HCT116 (cell line): ENCODE data around the gene TCF7L2. TPM values are rescaled to one million over a fixed set of nuclear protein-coding genes. Genes with fewer than 3 reads are reported as not detected.

Source experiments
- ATAC-seq: fragments of 200-7000 bp; cut with Tn5 transposase; 2 replicates; pipeline ENCODE4 v1.9.1; 2020; ENCODE audit warnings: mild to moderate bottlenecking, moderate library complexity
- BruUV-seq: library from RNA; stranded (reverse); fragments of 400-500 nt; replicated peaks from 2 replicates; lab custom pipeline; 2021; lab: Mats Ljungman, UMichigan
- CTCF ChIA-PET: fragments of 300-600 bp; sonication (Branson Sonifier 250); formaldehyde crosslinking; loops from one replicate; lab custom pipeline; 2021; ENCODE audit warnings: antibody characterized with exemption; lab: Charles Lee
- POLR2A ChIA-PET: fragments of 300-600, 350-600 bp; sonication (Branson Sonifier 250); formaldehyde crosslinking; loops from one replicate; lab custom pipeline; 2021; ENCODE audit warnings: antibody characterized with exemption; lab: Charles Lee
- RAD21 ChIA-PET, 2 experiments: fragments of 300-600 bp; sonication (Branson Sonifier 250); formaldehyde crosslinking; loops; one replicate each; lab custom pipeline; 2023; ENCODE audit warnings: low total read pairs in 2 of 2; ENCODE audit not compliant: uncharacterized antibody in 2 of 2, unreplicated experiment in 2 of 2, low non-redundant PET in 1 of 2; lab: Charles Lee
- DNase-seq: peaks from one replicate; pipeline ENCODE4 v3.0.0-alpha.2; 2010; ENCODE audit warnings: low read depth, low spot score
- H2AFZ ChIP-seq: fragments of 200-600 bp; shearing (Covaris generic), sonication (generic); 2 replicates; pipeline ENCODE4 v1.6.1; 2017; ENCODE audit warnings: low read depth, mixed run types, mixed read lengths, antibody characterized with exemption, low read length; ENCODE audit not compliant: poor library complexity, severe bottlenecking
- H3K27ac ChIP-seq: 2 replicates; pipeline ENCODE4 v1.5.1; 2012; ENCODE audit warnings: low read depth, low read length
- H3K27me3 ChIP-seq: fragments of 200-600 bp; sonication (generic); 2 replicates; pipeline ENCODE4 v1.6.1; 2016; ENCODE audit warnings: mixed run types, low read length, mixed read lengths; ENCODE audit not compliant: insufficient read depth
- H3K36me3 ChIP-seq, 2 experiments: fragments of 200-500 bp in 1 of 2; fragments of 200-600 bp in 1 of 2; sonication (Bioruptor generic) in 1 of 2; sonication (generic) in 1 of 2; 2 replicates each; pipeline versions ENCODE4 v1.5.1 to v1.6.1; 2014 to 2016; ENCODE audit warnings: low read length in 2 of 2, inconsistent platforms in 1 of 2, mixed read lengths in 1 of 2, mixed run types in 1 of 2; ENCODE audit not compliant: insufficient read depth in 2 of 2, control insufficient read depth in 1 of 2
- H3K4me1 ChIP-seq, 2 experiments: fragments of 200-600 bp in 1 of 2; sonication (generic) in 1 of 2; 2 replicates each; pipeline versions ENCODE4 v1.5.1 to v1.6.1; 2012 to 2017; ENCODE audit warnings: low read length in 2 of 2, inconsistent platforms in 1 of 2, mild to moderate bottlenecking in 1 of 2, mixed read lengths in 1 of 2, mixed run types in 1 of 2, moderate library complexity in 1 of 2; ENCODE audit not compliant: insufficient read depth in 2 of 2, control insufficient read depth in 1 of 2
- H3K4me2 ChIP-seq: fragments of 200-600 bp; sonication (generic); 2 replicates; pipeline ENCODE4 v1.6.1; 2017; ENCODE audit warnings: mixed run types, low read length, mixed read lengths
- H3K4me3 ChIP-seq, 2 experiments: fragments of 200-600 bp in 1 of 2; sonication (generic) in 1 of 2; replicated peaks in 1 of 2; 2 replicates each; pipeline ENCODE4 v1.5.1; 2011 to 2016; ENCODE audit warnings: low read length in 2 of 2, control low read depth in 1 of 2, low read depth in 1 of 2, mild to moderate bottlenecking in 1 of 2, mixed read lengths in 1 of 2, mixed run types in 1 of 2
- H3K79me2 ChIP-seq: fragments of 200-600 bp; sonication (generic); 2 replicates; pipeline ENCODE4 v1.6.1; 2017; ENCODE audit warnings: mild to moderate bottlenecking, mixed run types, low read length, moderate library complexity, mixed read lengths; ENCODE audit not compliant: insufficient read depth
- H3K9ac ChIP-seq: fragments of 200-600 bp; sonication (generic); 2 replicates; pipeline ENCODE4 v1.6.1; 2016; ENCODE audit warnings: low read length, mixed read lengths
- H3K9me2 ChIP-seq: fragments of 200-600 bp; sonication (generic), shearing (Covaris generic); 2 replicates; pipeline ENCODE4 v1.6.1; 2017; ENCODE audit warnings: mixed run types, mild to moderate bottlenecking, moderate library complexity; ENCODE audit not compliant: insufficient read depth
- H3K9me3 ChIP-seq, 2 experiments: fragments of 200-500 bp in 1 of 2; fragments of 200-600 bp in 1 of 2; sonication (Bioruptor generic) in 1 of 2; sonication (generic) in 1 of 2; 2 replicates each; pipeline ENCODE4 v1.6.1; 2014 to 2017; ENCODE audit warnings: low read length in 2 of 2, mixed read lengths in 2 of 2, inconsistent platforms in 1 of 2, low read depth in 1 of 2, mild to moderate bottlenecking in 1 of 2, mixed run types in 1 of 2, moderate library complexity in 1 of 2; ENCODE audit not compliant: control insufficient read depth in 1 of 2, insufficient read depth in 1 of 2
- H4K20me1 ChIP-seq: fragments of 200-600 bp; sonication (generic), shearing (Covaris generic); 2 replicates; pipeline ENCODE4 v1.6.1; 2017; ENCODE audit warnings: mixed run types, mild to moderate bottlenecking, moderate library complexity; ENCODE audit not compliant: insufficient read depth
- CEBPB ChIP-seq: IDR thresholded peaks from 2 replicates; pipeline ENCODE4 v1.6.1; 2012; ENCODE audit warnings: low read depth
- EZH2phosphoT487 ChIP-seq: fragments of 200-600 bp; IDR thresholded peaks from 2 replicates; pipeline ENCODE4 v1.6.1; 2018; ENCODE audit warnings: antibody characterized with exemption, borderline replicate concordance
- JUND ChIP-seq: IDR thresholded peaks from 2 replicates; pipeline ENCODE4 v1.6.1; 2012
- RAD21 ChIP-seq: IDR thresholded peaks from 2 replicates; pipeline ENCODE4 v1.6.1; 2012; ENCODE audit warnings: low read depth, mild to moderate bottlenecking
- SRF ChIP-seq: IDR thresholded peaks from 2 replicates; pipeline ENCODE4 v1.6.1; 2012; ENCODE audit warnings: low read depth
- YY1 ChIP-seq: IDR thresholded peaks from 2 replicates; pipeline ENCODE4 v1.6.1; 2011; ENCODE audit warnings: low read length, low read depth, moderate library complexity, mild to moderate bottlenecking; ENCODE audit not compliant: insufficient replicate concordance; ENCODE audit errors: extremely low read depth
- intact Hi-C: fragments of 100-400 bp; cut with micrococcal nuclease; formaldehyde crosslinking; loops from 2 replicates; pipeline ENCODE4 v1.10.0; 2022
- total RNA-seq: library from RNA; stranded (reverse); gene quantifications from one replicate; pipeline ENCODE4 v1.2.1, GENCODE V29; 2021; ENCODE audit not compliant: unreplicated experiment
- TF ChIP-seq, protein P1 (sequence below): IDR thresholded peaks from 2 replicates; pipeline ENCODE4 v1.6.1; 2011; ENCODE audit warnings: mild to moderate bottlenecking, low read length, moderate library complexity; ENCODE audit not compliant: insufficient replicate concordance; ENCODE audit errors: extremely low read depth
- TF ChIP-seq, protein P2 (sequence below): IDR thresholded peaks from 2 replicates; pipeline ENCODE4 v1.6.1; 2012
- TF ChIP-seq, protein P3 (sequence below), 3 experiments: fragments of 200-600 bp in 1 of 3; sonication (generic) in 1 of 3; IDR thresholded peaks in 2 of 3; conservative IDR thresholded peaks in 1 of 3; 2 replicates each; pipeline ENCODE4 v1.5.1; 2012 to 2017; ENCODE audit warnings: low read depth in 2 of 3, low read length in 2 of 3, antibody characterized with exemption in 1 of 3, borderline replicate concordance in 1 of 3, control low read depth in 1 of 3, mild to moderate bottlenecking in 1 of 3, mixed read lengths in 1 of 3, mixed run types in 1 of 3, moderate library complexity in 1 of 3; ENCODE audit not compliant: insufficient read depth in 1 of 3

The TCF7L2 gene
- total RNA-seq, 1 experiment from 2014 or later, result 164 TPM

GRCh38 chr10:113160641-113161040 is 210.6 kb downstream of the TCF7L2 start:
- Histone ChIP-seq H3K4me2 (no peak overlapping the region), H3K36me3 (peaks cover 68 to 83% of the 10 kb centered on the region in 2 experiments), H4K20me1 (peaks cover 5% of the 10 kb centered on the region; the same call in 1 of the 2 replicates), H3K27me3 (no peaks in the 10 kb centered on the region), H3K9ac (no peak overlapping the region), H3K9me3 (no peaks in the 10 kb centered on the region), H3K4me1 (no peaks in the 10 kb centered on the region), H2AFZ (no peak overlapping the region), H3K27ac (no peak overlapping the region), H3K79me2 (peaks cover 6% of the 10 kb centered on the region; the same call in 1 of the 2 replicates), H3K4me3 (no peak overlapping the region), H3K9me2 (no peaks in the 10 kb centered on the region)
- TF ChIP-seq, protein P1, sequence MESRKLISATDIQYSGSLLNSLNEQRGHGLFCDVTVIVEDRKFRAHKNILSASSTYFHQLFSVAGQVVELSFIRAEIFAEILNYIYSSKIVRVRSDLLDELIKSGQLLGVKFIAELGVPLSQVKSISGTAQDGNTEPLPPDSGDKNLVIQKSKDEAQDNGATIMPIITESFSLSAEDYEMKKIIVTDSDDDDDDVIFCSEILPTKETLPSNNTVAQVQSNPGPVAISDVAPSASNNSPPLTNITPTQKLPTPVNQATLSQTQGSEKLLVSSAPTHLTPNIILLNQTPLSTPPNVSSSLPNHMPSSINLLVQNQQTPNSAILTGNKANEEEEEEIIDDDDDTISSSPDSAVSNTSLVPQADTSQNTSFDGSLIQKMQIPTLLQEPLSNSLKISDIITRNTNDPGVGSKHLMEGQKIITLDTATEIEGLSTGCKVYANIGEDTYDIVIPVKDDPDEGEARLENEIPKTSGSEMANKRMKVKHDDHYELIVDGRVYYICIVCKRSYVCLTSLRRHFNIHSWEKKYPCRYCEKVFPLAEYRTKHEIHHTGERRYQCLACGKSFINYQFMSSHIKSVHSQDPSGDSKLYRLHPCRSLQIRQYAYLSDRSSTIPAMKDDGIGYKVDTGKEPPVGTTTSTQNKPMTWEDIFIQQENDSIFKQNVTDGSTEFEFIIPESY, result no peak
- TF ChIP-seq, protein P2, sequence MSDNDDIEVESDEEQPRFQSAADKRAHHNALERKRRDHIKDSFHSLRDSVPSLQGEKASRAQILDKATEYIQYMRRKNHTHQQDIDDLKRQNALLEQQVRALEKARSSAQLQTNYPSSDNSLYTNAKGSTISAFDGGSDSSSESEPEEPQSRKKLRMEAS, result no peak
- TF ChIP-seq YY1 (no peak), CEBPB (no peak), JUND (no peak), EZH2phosphoT487 (no peak), RAD21 (no peak), SRF (no peak)
- TF ChIP-seq, protein P3, sequence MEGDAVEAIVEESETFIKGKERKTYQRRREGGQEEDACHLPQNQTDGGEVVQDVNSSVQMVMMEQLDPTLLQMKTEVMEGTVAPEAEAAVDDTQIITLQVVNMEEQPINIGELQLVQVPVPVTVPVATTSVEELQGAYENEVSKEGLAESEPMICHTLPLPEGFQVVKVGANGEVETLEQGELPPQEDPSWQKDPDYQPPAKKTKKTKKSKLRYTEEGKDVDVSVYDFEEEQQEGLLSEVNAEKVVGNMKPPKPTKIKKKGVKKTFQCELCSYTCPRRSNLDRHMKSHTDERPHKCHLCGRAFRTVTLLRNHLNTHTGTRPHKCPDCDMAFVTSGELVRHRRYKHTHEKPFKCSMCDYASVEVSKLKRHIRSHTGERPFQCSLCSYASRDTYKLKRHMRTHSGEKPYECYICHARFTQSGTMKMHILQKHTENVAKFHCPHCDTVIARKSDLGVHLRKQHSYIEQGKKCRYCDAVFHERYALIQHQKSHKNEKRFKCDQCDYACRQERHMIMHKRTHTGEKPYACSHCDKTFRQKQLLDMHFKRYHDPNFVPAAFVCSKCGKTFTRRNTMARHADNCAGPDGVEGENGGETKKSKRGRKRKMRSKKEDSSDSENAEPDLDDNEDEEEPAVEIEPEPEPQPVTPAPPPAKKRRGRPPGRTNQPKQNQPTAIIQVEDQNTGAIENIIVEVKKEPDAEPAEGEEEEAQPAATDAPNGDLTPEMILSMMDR (IDR thresholded peaks at IDR 0.05 in 2 of 3, conservative IDR thresholded peaks at IDR 0.05 in 1 of 3; ENCODE audit: borderline replicate concordance in 1 of 3, insufficient read depth in 1 of 3, low read depth in 2 of 3, low read length in 2 of 3), result no peak
- DNase-seq (no peak), ATAC-seq (no peak)
- ChIA-PET RAD21 (no interaction called here), POLR2A (no interaction called here), CTCF (no interaction called here)
- BruUV-seq, result no TSS peak
- intact Hi-C loops, result no loop called here
